Measurements from ENCODE around the gene GAS2. TPM values are rescaled to one million over a fixed set of nuclear protein-coding genes. Genes with fewer than 3 reads are reported as not detected.

GAS2 gene
- total and polyA plus RNA-seq, 11 donors = 2.7 to 23.0 (median 10.8) TPM

GRCh38 chr11:22688914-22689313 is 22.5 kb downstream of the GAS2 start:
- Histone ChIP-seq H3K4me1 (peaks cover 0 to 5% (median 0%) of the 10 kb centered on the region in 12 donors), H3K4me3 (no peak overlapping the region), H3K9me3 (no peaks in the 10 kb centered on the region), H3K36me3 (peaks cover 0 to 9% (median 0%) of the 10 kb centered on the region in 9 donors), H3K27me3 (no peaks in the 10 kb centered on the region), H3K27ac (no peak overlapping the region)
- intact Hi-C loops (cut with DNase I) = no loop called here
- DNase-seq (no peak), ATAC-seq (no peak)
- TF ChIP-seq, protein P1, sequence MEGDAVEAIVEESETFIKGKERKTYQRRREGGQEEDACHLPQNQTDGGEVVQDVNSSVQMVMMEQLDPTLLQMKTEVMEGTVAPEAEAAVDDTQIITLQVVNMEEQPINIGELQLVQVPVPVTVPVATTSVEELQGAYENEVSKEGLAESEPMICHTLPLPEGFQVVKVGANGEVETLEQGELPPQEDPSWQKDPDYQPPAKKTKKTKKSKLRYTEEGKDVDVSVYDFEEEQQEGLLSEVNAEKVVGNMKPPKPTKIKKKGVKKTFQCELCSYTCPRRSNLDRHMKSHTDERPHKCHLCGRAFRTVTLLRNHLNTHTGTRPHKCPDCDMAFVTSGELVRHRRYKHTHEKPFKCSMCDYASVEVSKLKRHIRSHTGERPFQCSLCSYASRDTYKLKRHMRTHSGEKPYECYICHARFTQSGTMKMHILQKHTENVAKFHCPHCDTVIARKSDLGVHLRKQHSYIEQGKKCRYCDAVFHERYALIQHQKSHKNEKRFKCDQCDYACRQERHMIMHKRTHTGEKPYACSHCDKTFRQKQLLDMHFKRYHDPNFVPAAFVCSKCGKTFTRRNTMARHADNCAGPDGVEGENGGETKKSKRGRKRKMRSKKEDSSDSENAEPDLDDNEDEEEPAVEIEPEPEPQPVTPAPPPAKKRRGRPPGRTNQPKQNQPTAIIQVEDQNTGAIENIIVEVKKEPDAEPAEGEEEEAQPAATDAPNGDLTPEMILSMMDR (IDR thresholded peaks at IDR 0.05) = no peak
- no peak for TF ChIP-seq POLR2A (IDR thresholded peaks at IDR 0.05)
- WGBS, 4 donors = 92 to 98% (median 94%) methylated on average over 3 of the region's 3 CpGs

GRCh38 chr11:22690257-22690656 is 23.8 kb downstream of the GAS2 start:
- TF ChIP-seq, protein P1 (IDR thresholded peaks at IDR 0.05) = no peak
- TF ChIP-seq POLR2A (IDR thresholded peaks at IDR 0.05) = no peak
- Histone ChIP-seq H3K27me3 (no peaks in the 10 kb centered on the region), H3K27ac (peak overlapping the region in 1 of 12 donors; percentile 16), H3K4me1 (peaks cover 0 to 5% (median 0%) of the 10 kb centered on the region in 12 donors), H3K36me3 (peaks cover 0 to 9% (median 0%) of the 10 kb centered on the region in 9 donors), H3K9me3 (no peaks in the 10 kb centered on the region), H3K4me3 (no peak overlapping the region)
- WGBS, 4 donors = 29 to 40% (median 32%) methylated on average over 1 of the region's 1 CpG
- intact Hi-C loops (cut with DNase I) = no loop called here
- DNase-seq = no peak
- ATAC-seq = peak in 2 of 4 donors; percentile 56 to 82

GRCh38 chr11:22690871-22691270 is 24.5 kb downstream of the GAS2 start:
- TF ChIP-seq, protein P1 (IDR thresholded peaks at IDR 0.05) = no peak
- no peak for TF ChIP-seq POLR2A (IDR thresholded peaks at IDR 0.05)
- WGBS, 4 donors = 67 to 80% (median 71%) methylated on average over 4 of the region's 4 CpGs
- Histone ChIP-seq H3K9me3 (no peaks in the 10 kb centered on the region), H3K27me3 (no peaks in the 10 kb centered on the region), H3K27ac (no peak overlapping the region), H3K4me3 (no peak overlapping the region), H3K4me1 (peaks cover 0 to 5% (median 0%) of the 10 kb centered on the region in 12 donors), H3K36me3 (peaks cover 0 to 9% (median 0%) of the 10 kb centered on the region in 9 donors)
- intact Hi-C loops (cut with DNase I) = no loop called here
- ATAC-seq = no peak
- DNase-seq = no peak

DNA sequence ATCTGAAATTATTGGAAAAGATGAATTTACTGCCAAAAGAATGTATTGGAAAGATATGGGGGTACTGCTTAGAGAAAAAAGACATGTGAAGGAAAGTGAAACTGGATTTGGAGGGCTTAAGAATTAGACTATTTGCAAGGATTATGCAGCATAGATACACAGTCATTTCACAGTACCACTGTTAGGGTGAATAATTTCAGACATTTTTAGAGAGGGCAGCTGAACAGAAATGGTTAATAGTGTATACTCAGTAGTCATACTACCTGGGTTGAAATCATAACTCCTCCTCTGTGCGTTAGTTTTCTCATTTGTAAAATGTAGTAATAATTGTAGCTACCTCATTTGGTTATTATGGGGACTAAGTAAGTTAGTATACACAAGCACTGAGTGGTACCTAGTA is 33.0 kb downstream of the GAS2 start:
- Histone ChIP-seq H3K4me3 (no peak overlapping the region), H3K4me1 (peaks cover 0 to 19% (median 6%) of the 10 kb centered on the region in 12 donors), H3K36me3 (no peaks in the 10 kb centered on the region), H3K27ac (no peak overlapping the region), H3K27me3 (no peaks in the 10 kb centered on the region), H3K9me3 (no peaks in the 10 kb centered on the region)
- intact Hi-C loops (cut with DNase I) = no loop called here
- DNase-seq (no peak), ATAC-seq (no peak)
- WGBS, 4 donors = 61 to 71% (median 66%) methylated on average over 1 of the region's 1 CpG
- TF ChIP-seq, protein P1 (IDR thresholded peaks at IDR 0.05) = no peak
- no peak for TF ChIP-seq POLR2A (IDR thresholded peaks at IDR 0.05)
